Nephron (organoid): ENCODE results near the gene CTIF.
A peak's percentile ranks its signal among the peaks of the same experiment; 100 is the strongest.

ENCODE experiments used
- H3K27ac Mint-ChIP-seq, 3 experiments: 2 replicates each; pipeline ENCODE4 v1.8.0; 2020; ENCODE audit warnings: mixed read lengths in 3 of 3, mild to moderate bottlenecking in 2 of 3, moderate library complexity in 1 of 3
- H3K27me3 Mint-ChIP-seq: 2 replicates; pipeline ENCODE4 v1.8.0; 2021; ENCODE audit warnings: low read depth, mild to moderate bottlenecking, moderate library complexity, mixed read lengths
- H3K36me3 Mint-ChIP-seq: 2 replicates; pipeline ENCODE4 v1.8.0; 2020; ENCODE audit warnings: low read depth, mixed read lengths
- H3K4me1 Mint-ChIP-seq: 2 replicates; pipeline ENCODE4 v1.8.0; 2020; ENCODE audit warnings: mixed read lengths
- H3K4me3 Mint-ChIP-seq, 3 experiments: 2 replicates each; pipeline ENCODE4 v1.8.0; 2020; ENCODE audit warnings: mild to moderate bottlenecking in 3 of 3, mixed read lengths in 3 of 3, moderate library complexity in 2 of 3
- H3K9me3 Mint-ChIP-seq: 2 replicates; pipeline ENCODE4 v1.8.0; 2020; ENCODE audit warnings: mixed read lengths
- TF ChIP-seq, protein P1 (sequence below), 3 experiments: fragments of 200-600 bp; sonication (generic); IDR thresholded peaks; one replicate each; pipeline ENCODE4 v1.5.0; 2021; ENCODE audit warnings: antibody characterized with exemption in 3 of 3; ENCODE audit not compliant: unreplicated experiment in 3 of 3

Gene CTIF

DNA sequence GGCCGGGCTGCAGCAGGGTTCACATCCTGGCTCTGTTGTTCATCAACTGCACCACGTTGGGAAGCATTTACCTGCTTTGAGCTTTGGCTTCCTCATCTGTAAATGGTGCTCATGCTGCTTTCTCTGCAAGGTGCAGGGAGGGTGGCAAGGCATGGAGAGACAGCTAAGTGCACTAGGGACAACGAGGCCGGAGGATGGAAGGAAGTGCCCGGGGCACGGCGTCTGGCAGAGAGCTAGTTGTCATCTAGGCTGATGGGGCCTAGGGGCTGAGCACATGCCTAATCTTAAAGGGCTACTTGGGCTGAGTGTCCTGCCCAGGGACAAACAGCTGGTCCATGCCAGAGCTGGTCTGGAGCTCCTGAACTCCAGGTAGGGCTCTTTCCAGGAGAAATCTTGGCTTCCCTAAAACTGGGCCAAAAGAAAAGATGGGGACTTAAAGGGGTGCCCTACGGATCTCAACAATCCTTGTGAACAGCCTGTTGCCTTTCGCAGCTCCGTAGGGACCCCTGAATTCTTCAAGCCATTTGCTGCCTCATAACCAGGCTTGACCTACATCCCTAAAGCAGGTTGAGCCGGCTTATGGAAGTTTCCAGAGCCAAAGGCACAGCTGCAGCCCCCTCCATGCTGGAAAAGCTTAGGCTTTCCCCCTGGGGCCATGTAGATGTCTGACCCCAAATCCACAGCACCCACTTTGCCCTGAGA lies 281.1 kb downstream of the CTIF start:
- no peaks in the 10 kb centered on the region for H3K27me3 Mint-ChIP-seq
- TF ChIP-seq, protein P1, sequence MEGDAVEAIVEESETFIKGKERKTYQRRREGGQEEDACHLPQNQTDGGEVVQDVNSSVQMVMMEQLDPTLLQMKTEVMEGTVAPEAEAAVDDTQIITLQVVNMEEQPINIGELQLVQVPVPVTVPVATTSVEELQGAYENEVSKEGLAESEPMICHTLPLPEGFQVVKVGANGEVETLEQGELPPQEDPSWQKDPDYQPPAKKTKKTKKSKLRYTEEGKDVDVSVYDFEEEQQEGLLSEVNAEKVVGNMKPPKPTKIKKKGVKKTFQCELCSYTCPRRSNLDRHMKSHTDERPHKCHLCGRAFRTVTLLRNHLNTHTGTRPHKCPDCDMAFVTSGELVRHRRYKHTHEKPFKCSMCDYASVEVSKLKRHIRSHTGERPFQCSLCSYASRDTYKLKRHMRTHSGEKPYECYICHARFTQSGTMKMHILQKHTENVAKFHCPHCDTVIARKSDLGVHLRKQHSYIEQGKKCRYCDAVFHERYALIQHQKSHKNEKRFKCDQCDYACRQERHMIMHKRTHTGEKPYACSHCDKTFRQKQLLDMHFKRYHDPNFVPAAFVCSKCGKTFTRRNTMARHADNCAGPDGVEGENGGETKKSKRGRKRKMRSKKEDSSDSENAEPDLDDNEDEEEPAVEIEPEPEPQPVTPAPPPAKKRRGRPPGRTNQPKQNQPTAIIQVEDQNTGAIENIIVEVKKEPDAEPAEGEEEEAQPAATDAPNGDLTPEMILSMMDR (IDR thresholded peaks at IDR 0.05; ENCODE audit: unreplicated experiment in 3 of 3) = no peak
- peaks cover 62% of the 10 kb centered on the region for H3K36me3 Mint-ChIP-seq
- peaks cover 4% of the 10 kb centered on the region for H3K9me3 Mint-ChIP-seq
- H3K4me3 Mint-ChIP-seq = no peak overlapping the region
- H3K27ac Mint-ChIP-seq = no peak overlapping the region
- peaks cover 12% of the 10 kb centered on the region for H3K4me1 Mint-ChIP-seq

DNA sequence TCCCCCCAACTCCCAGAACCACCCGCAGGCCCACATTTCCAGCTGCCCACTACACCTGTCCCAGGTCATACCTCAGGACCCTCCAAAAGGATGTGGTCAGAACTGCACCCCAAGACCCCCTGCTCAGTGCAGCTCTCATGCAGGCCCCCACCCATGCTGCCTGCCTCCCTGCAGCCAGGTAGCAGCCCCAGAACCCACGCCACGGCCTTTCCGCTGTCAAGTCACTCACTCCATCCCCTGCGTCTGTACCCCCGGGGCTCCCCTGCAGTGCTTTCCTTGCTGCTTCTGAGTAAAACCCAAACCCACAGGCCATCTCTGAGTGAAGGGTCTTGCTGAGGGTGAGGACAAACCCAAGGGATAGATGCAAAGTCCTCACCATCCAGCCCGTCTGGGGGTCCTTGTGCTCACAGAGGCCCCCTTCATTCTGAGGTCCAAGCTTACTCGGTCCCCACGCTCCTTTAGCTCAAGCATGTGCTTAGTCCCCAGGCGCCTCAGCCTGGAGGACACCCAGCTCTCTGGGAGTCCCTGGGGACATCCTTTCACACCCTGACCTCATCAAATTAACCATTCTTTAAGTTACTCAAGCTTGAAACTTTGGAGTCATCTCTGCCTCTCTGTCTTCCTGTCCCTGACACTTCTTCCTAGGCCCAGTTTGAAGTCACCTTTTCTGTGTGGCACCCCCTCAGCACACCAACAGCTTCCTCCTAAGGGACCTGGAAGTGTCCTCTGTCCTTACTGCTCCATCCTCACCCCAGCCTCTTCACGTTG lies 281.8 kb downstream of the CTIF start:
- TF ChIP-seq, protein P1 (IDR thresholded peaks at IDR 0.05; ENCODE audit: unreplicated experiment in 3 of 3) = no peak
- Mint-ChIP-seq H3K27ac (peak overlapping the region in 1 of 3 experiments; percentile 1), H3K9me3 (peaks cover 4% of the 10 kb centered on the region), H3K27me3 (no peaks in the 10 kb centered on the region), H3K4me1 (peaks cover 19% of the 10 kb centered on the region), H3K4me3 (no peak overlapping the region), H3K36me3 (peaks cover 62% of the 10 kb centered on the region)

DNA sequence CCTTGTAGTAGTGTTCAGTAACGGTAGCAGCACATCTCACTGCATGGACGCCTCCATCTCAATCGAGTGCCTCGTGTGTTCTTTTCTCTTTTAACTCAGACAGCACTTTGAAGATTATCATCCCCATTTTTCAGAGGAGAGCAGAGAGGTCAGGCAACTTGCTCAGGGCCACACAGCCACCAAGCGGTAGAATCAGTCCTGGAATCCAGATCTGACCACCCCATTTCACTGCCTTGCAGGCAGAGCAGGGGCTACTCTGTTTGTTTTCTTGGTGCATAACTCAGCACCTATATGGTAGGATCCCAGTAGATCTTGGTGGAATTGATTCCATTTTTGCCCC lies 282.4 kb downstream of the CTIF start:
- peaks cover 58% of the 10 kb centered on the region for H3K36me3 Mint-ChIP-seq

DNA sequence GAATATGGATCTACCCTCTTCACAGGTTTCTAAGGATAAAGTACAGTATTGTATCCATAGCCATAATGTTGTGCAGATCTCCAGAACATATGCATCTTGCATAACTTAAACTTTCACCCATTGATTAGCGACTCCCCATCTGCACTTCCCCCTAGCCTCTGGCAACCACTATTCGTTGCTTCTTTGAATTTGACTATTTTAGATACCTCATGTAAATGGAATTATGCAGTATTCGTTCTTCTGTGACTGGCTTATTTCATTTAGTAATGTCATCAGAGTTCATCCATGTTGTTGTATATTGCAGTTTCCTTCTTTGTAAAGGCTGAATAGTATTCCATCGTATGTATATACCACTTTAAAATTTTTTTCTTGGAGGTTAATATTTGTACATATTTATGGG lies 283.0 kb downstream of the CTIF start:
- peaks cover 31% of the 10 kb centered on the region for H3K4me1 Mint-ChIP-seq
- peak overlapping the region in 1 of 3 experiments; percentile 4 for H3K27ac Mint-ChIP-seq
- H3K4me3 Mint-ChIP-seq = no peak overlapping the region
- peaks cover 4% of the 10 kb centered on the region for H3K9me3 Mint-ChIP-seq
- H3K36me3 Mint-ChIP-seq = peaks cover 54% of the 10 kb centered on the region
- H3K27me3 Mint-ChIP-seq = no peaks in the 10 kb centered on the region
- TF ChIP-seq, protein P1 (IDR thresholded peaks at IDR 0.05; ENCODE audit: unreplicated experiment in 3 of 3) = no peak

More for the DNA sequence above, 282.4 kb downstream of the CTIF start:
- Mint-ChIP-seq H3K4me1 (peaks cover 25% of the 10 kb centered on the region), H3K4me3 (no peak overlapping the region), H3K9me3 (peaks cover 4% of the 10 kb centered on the region), H3K27me3 (no peaks in the 10 kb centered on the region), H3K27ac (peak overlapping the region in 1 of 3 experiments; percentile 1)
- TF ChIP-seq, protein P1 (IDR thresholded peaks at IDR 0.05; ENCODE audit: unreplicated experiment in 3 of 3) = no peak

DNA sequence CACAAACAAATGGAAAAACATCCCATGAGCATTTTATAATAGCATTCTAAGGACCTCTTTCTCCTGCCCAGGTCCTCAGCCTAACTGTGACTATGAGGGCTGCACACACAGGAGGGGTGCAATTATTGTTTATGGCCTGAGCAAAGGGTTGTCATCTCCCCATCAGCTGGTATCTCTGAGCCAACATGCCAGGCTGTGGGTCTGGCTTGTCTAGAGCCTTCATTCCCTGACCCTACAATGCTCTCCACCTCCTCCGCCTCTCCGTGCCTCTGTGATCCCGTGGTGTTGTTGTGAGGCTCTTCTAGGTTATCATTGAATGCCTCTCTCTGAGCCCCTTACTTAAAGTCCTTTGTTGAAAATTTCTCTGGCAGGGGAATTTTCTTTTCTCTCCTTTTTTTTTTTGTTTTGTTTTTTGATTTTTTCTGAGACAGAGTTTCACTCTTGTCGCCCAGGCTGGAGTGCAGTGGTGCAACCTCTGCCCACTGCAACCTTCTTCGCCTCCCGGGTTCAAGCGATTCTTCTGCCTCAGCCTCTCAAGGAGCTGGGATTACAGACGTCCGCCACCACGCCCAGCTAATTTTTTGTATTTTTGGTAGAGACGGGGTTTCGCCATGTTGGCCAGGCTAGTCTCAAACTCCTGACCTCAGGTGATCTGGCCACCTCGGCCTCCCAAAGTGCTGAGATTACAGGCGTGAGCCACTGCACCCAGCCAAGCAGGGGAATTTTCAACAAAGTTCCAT lies 285.6 kb downstream of the CTIF start:
- Mint-ChIP-seq H3K4me3 (no peak overlapping the region), H3K4me1 (peaks cover 50% of the 10 kb centered on the region), H3K9me3 (peaks cover 4% of the 10 kb centered on the region), H3K27me3 (no peaks in the 10 kb centered on the region), H3K36me3 (peaks cover 40% of the 10 kb centered on the region), H3K27ac (peak overlapping the region; percentile 97 to 99 (median 98))
- TF ChIP-seq, protein P1 (IDR thresholded peaks at IDR 0.05; ENCODE audit: unreplicated experiment in 3 of 3) = no peak
